Measurements from ENCODE around the gene KRTAP4-5.
A peak's percentile ranks its signal among the peaks of the same experiment; 100 is the strongest.
"Not testable (repeated sequence)": the region's sequence is repeated elsewhere in the genome, so short reads cannot be mapped to it uniquely, and the experiment has no call there.

The KRTAP4-5 gene

GRCh38 chr17:41111151-41111885 lies 38.3 kb downstream of the KRTAP4-5 start:
- Histone ChIP-seq H3K4me2 (no peak overlapping the region), H3K4me1 (peaks cover 14% of the 10 kb centered on the region), H3K27me3 (no peaks in the 10 kb centered on the region), H3K9ac (no peak overlapping the region), H3K9me3 (peaks cover 36% of the 10 kb centered on the region), H4K20me1 (no peaks in the 10 kb centered on the region), H3K4me3 (no peak overlapping the region), H3K27ac (no peak overlapping the region), H3K36me3 (no peaks in the 10 kb centered on the region)
- no peak for TF ChIP-seq Cebpa-rat (IDR thresholded peaks at IDR 0.05)

GRCh38 chr17:41108728-41109386 lies 40.8 kb downstream of the KRTAP4-5 start:
- Histone ChIP-seq H3K4me2 (peak overlapping the region; percentile 47; the same call in 1 of the 2 replicates), H3K4me1 (peaks cover 13% of the 10 kb centered on the region), H3K9me3 (peaks cover 26% of the 10 kb centered on the region)
- H4K20me1 ChIP-seq, H3K9ac ChIP-seq, H3K27me3 ChIP-seq, H3K27ac ChIP-seq, H3K4me3 ChIP-seq, H3K36me3 ChIP-seq: not testable (repeated sequence)

- Histone ChIP-seq H3K27me3 (no peaks in the 10 kb centered on the region), H3K27ac (no peak overlapping the region), H3K36me3 (no peaks in the 10 kb centered on the region), H3K4me3 (no peak overlapping the region), H3K4me2 (peak overlapping the region; percentile 47), H3K9ac (no peak overlapping the region), H4K20me1 (no peaks in the 10 kb centered on the region), H3K9me3 (peaks cover 17% of the 10 kb centered on the region), H3K4me1 (peaks cover 13% of the 10 kb centered on the region)
- no peak for TF ChIP-seq Cebpa-rat (IDR thresholded peaks at IDR 0.05)
Measured at GRCh38 chr17:41107941-41108450, 41.6 kb downstream of the KRTAP4-5 start.

GRCh38 chr17:41105347-41105746 lies 44.3 kb downstream of the KRTAP4-5 start, which contains the start of gene KRTAP4-9:
TSS of gene KRTAP4-9 (plus strand) at chr17:41105389. CDS start at chr17:41105389, 0 bp downstream.
- not testable (repeated sequence) for H3K4me2 ChIP-seq, H3K9me3 ChIP-seq, H3K27ac ChIP-seq, H3K36me3 ChIP-seq, H3K27me3 ChIP-seq, H3K9ac ChIP-seq, H3K4me3 ChIP-seq, H4K20me1 ChIP-seq
- peaks cover 18% of the 10 kb centered on the region for H3K4me1 ChIP-seq

GRCh38 chr17:41104386-41105038 lies 45.1 kb downstream of the KRTAP4-5 start:
- not testable (repeated sequence) for H3K27ac ChIP-seq, H4K20me1 ChIP-seq, H3K9ac ChIP-seq, H3K9me3 ChIP-seq, H3K4me3 ChIP-seq, H3K36me3 ChIP-seq, H3K27me3 ChIP-seq, H3K4me2 ChIP-seq
- peaks cover 25% of the 10 kb centered on the region for H3K4me1 ChIP-seq

GRCh38 chr17:41103896-41104295 lies 45.7 kb downstream of the KRTAP4-5 start:
- no peaks in the 10 kb centered on the region for H4K20me1 ChIP-seq
- no peak overlapping the region for H3K4me2 ChIP-seq
- peaks cover 25% of the 10 kb centered on the region for H3K4me1 ChIP-seq
- no peak overlapping the region for H3K27ac ChIP-seq
- H3K4me3 ChIP-seq, result no peak overlapping the region
- no peaks in the 10 kb centered on the region for H3K27me3 ChIP-seq
- no peaks in the 10 kb centered on the region for H3K36me3 ChIP-seq
- H3K9ac ChIP-seq, result no peak overlapping the region
- TF ChIP-seq Cebpa-rat (IDR thresholded peaks at IDR 0.05), result no peak
- H3K9me3 ChIP-seq, result no peaks in the 10 kb centered on the region

GRCh38 chr17:41101586-41102259 lies 47.9 kb downstream of the KRTAP4-5 start, which contains the start of gene KRTAP4-16:
TSS of gene KRTAP4-16 (minus strand) at chr17:41102209. CDS start at chr17:41102209, 0 bp downstream.
- TF ChIP-seq Cebpa-rat (IDR thresholded peaks at IDR 0.05), result no peak
- Histone ChIP-seq H3K9ac (no peak within 1 kb of the TSS), H3K4me2 (no peak within 1 kb of the TSS), H3K4me1 (peaks cover 13% of the 10 kb centered on the region), H4K20me1 (no peaks in the 10 kb centered on the region), H3K36me3 (no peaks in the 10 kb centered on the region), H3K9me3 (no peaks in the 10 kb centered on the region), H3K4me3 (no peak within 1 kb of the TSS), H3K27ac (no peak within 1 kb of the TSS), H3K27me3 (no peaks in the 10 kb centered on the region)

GRCh38 chr17:41099682-41100480 lies 49.7 kb downstream of the KRTAP4-5 start:
- H3K4me2 ChIP-seq, result peak overlapping the region; percentile 61
- H4K20me1 ChIP-seq, H3K4me3 ChIP-seq, H3K27me3 ChIP-seq, H3K36me3 ChIP-seq, H3K9ac ChIP-seq, H3K9me3 ChIP-seq, H3K27ac ChIP-seq: not testable (repeated sequence)
- peaks cover 13% of the 10 kb centered on the region for H3K4me1 ChIP-seq

Data from BLaER1 (cell line).